ENCODE data around the gene ADAM10.
A peak's percentile ranks its signal among the peaks of the same experiment; 100 is the strongest.

ADAM10 gene

GRCh38 chr15:58726867-58727266, 22.6 kb downstream of the ADAM10 start:
- Histone ChIP-seq H3K27ac (ENCODE audit: extremely low read depth, low read depth, low read length) (no peak overlapping the region), H3K9me3 (ENCODE audit: control insufficient read depth, insufficient read depth, low read depth, low read length) (no peaks in the 10 kb centered on the region), H3K36me3 (ENCODE audit: control insufficient read depth in 2 of 2, insufficient read depth in 1 of 2, low read length in 2 of 2) (no peaks in the 10 kb centered on the region), H3K4me1 (ENCODE audit: control insufficient read depth, insufficient read depth, low read length) (no peaks in the 10 kb centered on the region), H3K4me3 (ENCODE audit: low read depth, low read length) (no peak overlapping the region)
- POLR2A ChIA-PET: interaction anchor here (0.6 to 1.1 kb wide), 3 partner anchors 13 to 77 kb away, joined by 4 to 13 read pairs (median 6); partner anchors contain the start of gene MINDY2
- CTCF ChIA-PET: interaction anchor here (0.5 to 0.6 kb wide), 3 partner anchors 22 to 257 kb away, joined by 3 to 4 read pairs (median 3); no protein-coding TSS in a partner anchor
- TF ChIP-seq PRDM1 (tag by site-specific recombination; IDR thresholded peaks at IDR 0.05): peak; percentile 23; the same call in 1 of the 2 replicates
- TF ChIP-seq, protein P1, sequence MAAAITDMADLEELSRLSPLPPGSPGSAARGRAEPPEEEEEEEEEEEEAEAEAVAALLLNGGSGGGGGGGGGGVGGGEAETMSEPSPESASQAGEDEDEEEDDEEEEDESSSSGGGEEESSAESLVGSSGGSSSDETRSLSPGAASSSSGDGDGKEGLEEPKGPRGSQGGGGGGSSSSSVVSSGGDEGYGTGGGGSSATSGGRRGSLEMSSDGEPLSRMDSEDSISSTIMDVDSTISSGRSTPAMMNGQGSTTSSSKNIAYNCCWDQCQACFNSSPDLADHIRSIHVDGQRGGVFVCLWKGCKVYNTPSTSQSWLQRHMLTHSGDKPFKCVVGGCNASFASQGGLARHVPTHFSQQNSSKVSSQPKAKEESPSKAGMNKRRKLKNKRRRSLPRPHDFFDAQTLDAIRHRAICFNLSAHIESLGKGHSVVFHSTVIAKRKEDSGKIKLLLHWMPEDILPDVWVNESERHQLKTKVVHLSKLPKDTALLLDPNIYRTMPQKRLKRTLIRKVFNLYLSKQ (tag by site-specific recombination; IDR thresholded peaks at IDR 0.05; ENCODE audit: borderline replicate concordance): no peak

DNA sequence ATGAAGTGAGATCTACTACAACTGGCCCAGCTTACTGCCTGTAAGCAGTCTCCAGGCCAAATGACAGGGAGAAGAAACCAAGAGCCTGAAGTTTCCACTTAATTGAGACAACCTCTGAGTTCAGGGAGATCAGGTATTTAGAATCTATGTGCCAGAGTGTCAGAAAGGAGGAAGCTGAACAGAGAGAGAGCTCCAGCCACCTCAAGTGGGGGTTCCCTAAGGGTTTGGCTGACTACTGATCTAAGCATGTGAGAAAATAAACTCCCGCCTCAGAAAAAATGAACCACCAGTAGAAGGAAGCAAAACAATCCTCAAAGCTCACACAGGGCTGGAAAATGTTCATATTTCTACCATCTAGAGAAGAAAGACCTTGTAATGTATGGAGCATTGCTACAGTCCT, 25.0 kb downstream of the ADAM10 start:
- CTCF ChIA-PET: no interaction called here
- H3K27ac ChIP-seq (ENCODE audit: extremely low read depth, low read depth, low read length): no peak overlapping the region

GRCh38 chr15:58717357-58717756, 32.1 kb downstream of the ADAM10 start:
- Histone ChIP-seq H3K9me3 (ENCODE audit: control insufficient read depth, insufficient read depth, low read depth, low read length) (no peaks in the 10 kb centered on the region), H3K27ac (ENCODE audit: extremely low read depth, low read depth, low read length) (no peak overlapping the region), H3K4me1 (ENCODE audit: control insufficient read depth, insufficient read depth, low read length) (no peaks in the 10 kb centered on the region), H3K36me3 (ENCODE audit: control insufficient read depth in 2 of 2, insufficient read depth in 1 of 2, low read length in 2 of 2) (peaks cover 0 to 4% of the 10 kb centered on the region in 2 experiments; a peak in 2 of 3 replicates), H3K4me3 (ENCODE audit: low read depth, low read length) (no peak overlapping the region)
- TF ChIP-seq ZSCAN30 (tag by site-specific recombination; IDR thresholded peaks at IDR 0.05): no peak
- TF ChIP-seq ZNF302 (tag by site-specific recombination; IDR thresholded peaks at IDR 0.05; ENCODE audit: low read depth): no peak
- no peak for TF ChIP-seq ZNF211 (tag by site-specific recombination; IDR thresholded peaks at IDR 0.05; ENCODE audit: low read depth)
- no peak for TF ChIP-seq OSR2 (tag by site-specific recombination; IDR thresholded peaks at IDR 0.05)
- no peak for TF ChIP-seq ZNF48 (tag by site-specific recombination; IDR thresholded peaks at IDR 0.05)
- TF ChIP-seq ZFP37 (tag by site-specific recombination; IDR thresholded peaks at IDR 0.05): no peak
- no peak for TF ChIP-seq ZNF664 (tag by site-specific recombination; IDR thresholded peaks at IDR 0.05)
- TF ChIP-seq KLF10 (tag by site-specific recombination; IDR thresholded peaks at IDR 0.05): no peak
- TF ChIP-seq ZBTB48 (tag by site-specific recombination; IDR thresholded peaks at IDR 0.05): no peak
- TF ChIP-seq, protein P2, sequence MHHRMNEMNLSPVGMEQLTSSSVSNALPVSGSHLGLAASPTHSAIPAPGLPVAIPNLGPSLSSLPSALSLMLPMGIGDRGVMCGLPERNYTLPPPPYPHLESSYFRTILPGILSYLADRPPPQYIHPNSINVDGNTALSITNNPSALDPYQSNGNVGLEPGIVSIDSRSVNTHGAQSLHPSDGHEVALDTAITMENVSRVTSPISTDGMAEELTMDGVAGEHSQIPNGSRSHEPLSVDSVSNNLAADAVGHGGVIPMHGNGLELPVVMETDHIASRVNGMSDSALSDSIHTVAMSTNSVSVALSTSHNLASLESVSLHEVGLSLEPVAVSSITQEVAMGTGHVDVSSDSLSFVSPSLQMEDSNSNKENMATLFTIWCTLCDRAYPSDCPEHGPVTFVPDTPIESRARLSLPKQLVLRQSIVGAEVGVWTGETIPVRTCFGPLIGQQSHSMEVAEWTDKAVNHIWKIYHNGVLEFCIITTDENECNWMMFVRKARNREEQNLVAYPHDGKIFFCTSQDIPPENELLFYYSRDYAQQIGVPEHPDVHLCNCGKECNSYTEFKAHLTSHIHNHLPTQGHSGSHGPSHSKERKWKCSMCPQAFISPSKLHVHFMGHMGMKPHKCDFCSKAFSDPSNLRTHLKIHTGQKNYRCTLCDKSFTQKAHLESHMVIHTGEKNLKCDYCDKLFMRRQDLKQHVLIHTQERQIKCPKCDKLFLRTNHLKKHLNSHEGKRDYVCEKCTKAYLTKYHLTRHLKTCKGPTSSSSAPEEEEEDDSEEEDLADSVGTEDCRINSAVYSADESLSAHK (tag by site-specific recombination; IDR thresholded peaks at IDR 0.05): no peak
- no peak for TF ChIP-seq ZFP69B (tag by site-specific recombination; IDR thresholded peaks at IDR 0.05)
- no peak for TF ChIP-seq BCL11B (tag by site-specific recombination; IDR thresholded peaks at IDR 0.05; ENCODE audit: low read depth)
- no peak for TF ChIP-seq ZNF785 (tag by site-specific recombination; IDR thresholded peaks at IDR 0.05)
- CTCF ChIA-PET: no interaction called here
- POLR2A ChIA-PET: no interaction called here

More for the DNA sequence above, 25.0 kb downstream of the ADAM10 start:
- H3K36me3 ChIP-seq (ENCODE audit: control insufficient read depth in 2 of 2, insufficient read depth in 1 of 2, low read length in 2 of 2): no peaks in the 10 kb centered on the region
- POLR2A ChIA-PET: interaction anchor here (0.9 kb wide), 1 partner anchor 46 kb away, joined by 3 read pairs; the partner anchor contains the start of gene MINDY2
- H3K9me3 ChIP-seq (ENCODE audit: control insufficient read depth, insufficient read depth, low read depth, low read length): no peaks in the 10 kb centered on the region
- TF ChIP-seq ZNF223 (tag by site-specific recombination; IDR thresholded peaks at IDR 0.05): no peak
- no peak for TF ChIP-seq ZNF777 (tag by site-specific recombination; IDR thresholded peaks at IDR 0.05; ENCODE audit: borderline replicate concordance)
- no peak for TF ChIP-seq GLIS2 (tag by site-specific recombination; IDR thresholded peaks at IDR 0.05)
- no peak for TF ChIP-seq ZNF274 (IDR thresholded peaks at IDR 0.05; ENCODE audit: low read length)
- TF ChIP-seq ZNF274 (tag by site-specific recombination; IDR thresholded peaks at IDR 0.05; ENCODE audit: borderline replicate concordance): no peak
- no peak for TF ChIP-seq ZNF19 (tag by site-specific recombination; IDR thresholded peaks at IDR 0.05; ENCODE audit: low read depth)
- no peak for TF ChIP-seq ZNF2 (tag by site-specific recombination; IDR thresholded peaks at IDR 0.05)
- no peak for TF ChIP-seq ZNF391 (tag by site-specific recombination; IDR thresholded peaks at IDR 0.05; ENCODE audit: borderline replicate concordance, low read depth)
- TF ChIP-seq, protein P3, sequence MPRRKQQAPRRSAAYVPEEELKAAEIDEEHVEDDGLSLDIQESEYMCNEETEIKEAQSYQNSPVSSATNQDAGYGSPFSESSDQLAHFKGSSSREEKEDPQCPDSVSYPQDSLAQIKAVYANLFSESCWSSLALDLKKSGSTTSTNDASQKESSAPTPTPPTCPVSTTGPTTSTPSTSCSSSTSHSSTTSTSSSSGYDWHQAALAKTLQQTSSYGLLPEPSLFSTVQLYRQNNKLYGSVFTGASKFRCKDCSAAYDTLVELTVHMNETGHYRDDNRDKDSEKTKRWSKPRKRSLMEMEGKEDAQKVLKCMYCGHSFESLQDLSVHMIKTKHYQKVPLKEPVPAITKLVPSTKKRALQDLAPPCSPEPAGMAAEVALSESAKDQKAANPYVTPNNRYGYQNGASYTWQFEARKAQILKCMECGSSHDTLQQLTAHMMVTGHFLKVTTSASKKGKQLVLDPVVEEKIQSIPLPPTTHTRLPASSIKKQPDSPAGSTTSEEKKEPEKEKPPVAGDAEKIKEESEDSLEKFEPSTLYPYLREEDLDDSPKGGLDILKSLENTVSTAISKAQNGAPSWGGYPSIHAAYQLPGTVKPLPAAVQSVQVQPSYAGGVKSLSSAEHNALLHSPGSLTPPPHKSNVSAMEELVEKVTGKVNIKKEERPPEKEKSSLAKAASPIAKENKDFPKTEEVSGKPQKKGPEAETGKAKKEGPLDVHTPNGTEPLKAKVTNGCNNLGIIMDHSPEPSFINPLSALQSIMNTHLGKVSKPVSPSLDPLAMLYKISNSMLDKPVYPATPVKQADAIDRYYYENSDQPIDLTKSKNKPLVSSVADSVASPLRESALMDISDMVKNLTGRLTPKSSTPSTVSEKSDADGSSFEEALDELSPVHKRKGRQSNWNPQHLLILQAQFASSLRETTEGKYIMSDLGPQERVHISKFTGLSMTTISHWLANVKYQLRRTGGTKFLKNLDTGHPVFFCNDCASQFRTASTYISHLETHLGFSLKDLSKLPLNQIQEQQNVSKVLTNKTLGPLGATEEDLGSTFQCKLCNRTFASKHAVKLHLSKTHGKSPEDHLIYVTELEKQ (tag by site-specific recombination; IDR thresholded peaks at IDR 0.05; ENCODE audit: borderline replicate concordance): no peak
- H3K4me1 ChIP-seq (ENCODE audit: control insufficient read depth, insufficient read depth, low read length): no peaks in the 10 kb centered on the region
- H3K4me3 ChIP-seq (ENCODE audit: low read depth, low read length): no peak overlapping the region

All from HEK293 (cell line).